22Rv1 (cell line): Measurements from ENCODE around the gene CRYZL1.

Experiments
- ZFX ChIP-seq: fragments of 450-650 bp; IDR thresholded peaks from 2 replicates; pipeline ENCODE4 v1.6.1; 2017; ENCODE audit warnings: antibody characterized with exemption, borderline replicate concordance
- TF ChIP-seq, protein P1 (sequence below): fragments of 450-650 bp; IDR thresholded peaks from 2 replicates; pipeline ENCODE4 v1.5.1; 2017; ENCODE audit warnings: mild to moderate bottlenecking

DNA sequence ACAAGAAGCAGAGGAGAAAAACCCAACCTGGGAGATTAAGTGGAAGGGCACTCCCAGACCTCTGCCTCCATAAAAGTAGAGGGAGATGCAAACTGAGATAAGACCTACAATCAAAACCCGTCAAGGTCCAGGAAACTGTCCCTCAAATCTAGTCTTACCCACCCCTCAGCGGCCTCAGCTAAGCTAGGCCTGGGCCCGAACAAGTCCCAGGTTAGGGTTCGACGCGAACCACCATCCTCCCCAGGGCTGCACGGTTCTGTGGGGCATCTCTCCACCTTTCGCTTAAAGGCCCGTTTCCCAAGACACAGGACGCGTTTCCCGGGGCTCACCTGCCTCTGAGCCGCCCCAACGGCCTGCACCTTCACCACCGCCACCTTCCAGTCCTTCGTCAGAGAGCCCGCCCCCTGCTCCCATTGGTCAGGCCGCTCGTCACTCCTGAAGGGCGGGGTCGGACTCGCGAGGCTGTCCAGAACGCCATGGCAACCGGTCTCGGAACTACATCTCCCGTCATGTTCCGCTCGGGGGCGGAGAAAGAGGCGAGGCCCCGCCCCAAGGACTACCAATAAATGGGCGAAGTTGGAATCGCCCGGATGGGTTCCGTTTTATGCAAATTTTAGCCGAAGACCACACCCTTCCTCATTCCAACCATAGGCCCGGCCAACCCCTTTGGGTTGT lies at the start of gene CRYZL1:
- TF ChIP-seq, protein P1, sequence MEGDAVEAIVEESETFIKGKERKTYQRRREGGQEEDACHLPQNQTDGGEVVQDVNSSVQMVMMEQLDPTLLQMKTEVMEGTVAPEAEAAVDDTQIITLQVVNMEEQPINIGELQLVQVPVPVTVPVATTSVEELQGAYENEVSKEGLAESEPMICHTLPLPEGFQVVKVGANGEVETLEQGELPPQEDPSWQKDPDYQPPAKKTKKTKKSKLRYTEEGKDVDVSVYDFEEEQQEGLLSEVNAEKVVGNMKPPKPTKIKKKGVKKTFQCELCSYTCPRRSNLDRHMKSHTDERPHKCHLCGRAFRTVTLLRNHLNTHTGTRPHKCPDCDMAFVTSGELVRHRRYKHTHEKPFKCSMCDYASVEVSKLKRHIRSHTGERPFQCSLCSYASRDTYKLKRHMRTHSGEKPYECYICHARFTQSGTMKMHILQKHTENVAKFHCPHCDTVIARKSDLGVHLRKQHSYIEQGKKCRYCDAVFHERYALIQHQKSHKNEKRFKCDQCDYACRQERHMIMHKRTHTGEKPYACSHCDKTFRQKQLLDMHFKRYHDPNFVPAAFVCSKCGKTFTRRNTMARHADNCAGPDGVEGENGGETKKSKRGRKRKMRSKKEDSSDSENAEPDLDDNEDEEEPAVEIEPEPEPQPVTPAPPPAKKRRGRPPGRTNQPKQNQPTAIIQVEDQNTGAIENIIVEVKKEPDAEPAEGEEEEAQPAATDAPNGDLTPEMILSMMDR: no peak
- no peak for TF ChIP-seq ZFX
